ENCODE measurements around the gene NAALADL2. TPM values are rescaled to one million over a fixed set of nuclear protein-coding genes. Genes with fewer than 3 reads are reported as not detected.

The NAALADL2 gene
- total RNA-seq, 1 donor from 2014 or later: 1.6 TPM

GRCh38 chr3:174883881-174884675, 24.9 kb downstream of the NAALADL2 start:
- H3K27ac Mint-ChIP-seq (ENCODE audit: unreplicated experiment): no peak overlapping the region
- no peaks in the 10 kb centered on the region for H3K4me1 Mint-ChIP-seq (ENCODE audit: low read depth, unreplicated experiment)
- no peaks in the 10 kb centered on the region for H3K27me3 Mint-ChIP-seq (ENCODE audit: unreplicated experiment)
- no peak for TF ChIP-seq CTCF (IDR thresholded peaks at IDR 0.05; ENCODE audit: partially characterized antibody, unreplicated experiment)
- no peak overlapping the region for H3K4me3 Mint-ChIP-seq (ENCODE audit: unreplicated experiment)
- no peaks in the 10 kb centered on the region for H3K36me3 Mint-ChIP-seq (ENCODE audit: unreplicated experiment)
- H3K9me3 Mint-ChIP-seq (ENCODE audit: unreplicated experiment): no peaks in the 10 kb centered on the region
- DNase-seq: no peak

GRCh38 chr3:174884776-174885568, 25.8 kb downstream of the NAALADL2 start:
- TF ChIP-seq CTCF (IDR thresholded peaks at IDR 0.05; ENCODE audit: partially characterized antibody, unreplicated experiment): no peak
- Mint-ChIP-seq H3K27ac (ENCODE audit: unreplicated experiment) (no peak overlapping the region), H3K27me3 (ENCODE audit: unreplicated experiment) (no peaks in the 10 kb centered on the region), H3K4me3 (ENCODE audit: unreplicated experiment) (no peak overlapping the region), H3K4me1 (ENCODE audit: low read depth, unreplicated experiment) (no peaks in the 10 kb centered on the region), H3K36me3 (ENCODE audit: unreplicated experiment) (no peaks in the 10 kb centered on the region), H3K9me3 (ENCODE audit: unreplicated experiment) (no peaks in the 10 kb centered on the region)
- DNase-seq: no peak

- Mint-ChIP-seq H3K27ac (ENCODE audit: unreplicated experiment) (no peak overlapping the region), H3K4me3 (ENCODE audit: unreplicated experiment) (no peak overlapping the region), H3K4me1 (ENCODE audit: low read depth, unreplicated experiment) (no peaks in the 10 kb centered on the region), H3K36me3 (ENCODE audit: unreplicated experiment) (no peaks in the 10 kb centered on the region), H3K9me3 (ENCODE audit: unreplicated experiment) (peaks cover 2% of the 10 kb centered on the region), H3K27me3 (ENCODE audit: unreplicated experiment) (peaks cover 4% of the 10 kb centered on the region)
- no peak for DNase-seq
- no peak for TF ChIP-seq CTCF (IDR thresholded peaks at IDR 0.05; ENCODE audit: partially characterized antibody, unreplicated experiment)
Measured at GRCh38 chr3:174891524-174892203, 32.5 kb downstream of the NAALADL2 start.

GRCh38 chr3:174907027-174907426, 47.9 kb downstream of the NAALADL2 start:
- TF ChIP-seq CTCF (IDR thresholded peaks at IDR 0.05; ENCODE audit: partially characterized antibody, unreplicated experiment): no peak
- Mint-ChIP-seq H3K27ac (ENCODE audit: unreplicated experiment) (no peak overlapping the region), H3K9me3 (ENCODE audit: unreplicated experiment) (no peaks in the 10 kb centered on the region), H3K4me1 (ENCODE audit: low read depth, unreplicated experiment) (no peaks in the 10 kb centered on the region), H3K36me3 (ENCODE audit: unreplicated experiment) (no peaks in the 10 kb centered on the region), H3K27me3 (ENCODE audit: unreplicated experiment) (no peaks in the 10 kb centered on the region), H3K4me3 (ENCODE audit: unreplicated experiment) (no peak overlapping the region)
- DNase-seq: no peak

Measured in glutamatergic neuron (in vitro differentiated cells).